ENCODE results near the gene GRID2. TPM values are rescaled to one million over a fixed set of nuclear protein-coding genes. Genes with fewer than 3 reads are reported as not detected.

The GRID2 gene
- total RNA-seq, 1 donor from 2014 or later: not detected

DNA sequence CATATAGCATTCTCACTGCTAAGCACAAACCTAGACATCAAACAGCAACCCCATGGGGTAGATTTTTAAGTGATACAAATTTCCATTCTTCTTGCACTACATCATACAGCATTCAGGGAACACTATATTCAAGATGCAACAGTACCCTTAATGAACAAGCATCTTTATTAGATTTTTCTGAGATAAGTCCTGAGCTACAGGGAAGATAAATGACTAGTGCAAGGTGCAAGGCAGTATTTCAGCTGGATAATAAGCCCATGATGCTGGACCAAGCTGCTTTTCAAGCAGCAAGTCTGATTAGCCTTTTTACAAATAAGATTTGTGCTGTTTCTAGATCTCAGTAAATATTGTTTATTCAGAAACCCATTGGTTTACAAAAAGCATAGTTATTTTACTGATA lies 1332.2 kb downstream of the GRID2 start:
- DNase-seq (ENCODE audit: low read depth): no peak
- TF ChIP-seq, protein P1, sequence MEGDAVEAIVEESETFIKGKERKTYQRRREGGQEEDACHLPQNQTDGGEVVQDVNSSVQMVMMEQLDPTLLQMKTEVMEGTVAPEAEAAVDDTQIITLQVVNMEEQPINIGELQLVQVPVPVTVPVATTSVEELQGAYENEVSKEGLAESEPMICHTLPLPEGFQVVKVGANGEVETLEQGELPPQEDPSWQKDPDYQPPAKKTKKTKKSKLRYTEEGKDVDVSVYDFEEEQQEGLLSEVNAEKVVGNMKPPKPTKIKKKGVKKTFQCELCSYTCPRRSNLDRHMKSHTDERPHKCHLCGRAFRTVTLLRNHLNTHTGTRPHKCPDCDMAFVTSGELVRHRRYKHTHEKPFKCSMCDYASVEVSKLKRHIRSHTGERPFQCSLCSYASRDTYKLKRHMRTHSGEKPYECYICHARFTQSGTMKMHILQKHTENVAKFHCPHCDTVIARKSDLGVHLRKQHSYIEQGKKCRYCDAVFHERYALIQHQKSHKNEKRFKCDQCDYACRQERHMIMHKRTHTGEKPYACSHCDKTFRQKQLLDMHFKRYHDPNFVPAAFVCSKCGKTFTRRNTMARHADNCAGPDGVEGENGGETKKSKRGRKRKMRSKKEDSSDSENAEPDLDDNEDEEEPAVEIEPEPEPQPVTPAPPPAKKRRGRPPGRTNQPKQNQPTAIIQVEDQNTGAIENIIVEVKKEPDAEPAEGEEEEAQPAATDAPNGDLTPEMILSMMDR (conservative IDR thresholded peaks at IDR 0.05; ENCODE audit: low read depth, low read length): no peak
- no peak overlapping the region for H3K4me3 ChIP-seq (ENCODE audit: low read depth, low read length)

GRCh38 chr4:93645120-93645519 lies 1341.4 kb downstream of the GRID2 start:
- no peak for DNase-seq (ENCODE audit: low read depth)
- TF ChIP-seq, protein P1 (conservative IDR thresholded peaks at IDR 0.05; ENCODE audit: low read depth, low read length): no peak
- no peak overlapping the region for H3K4me3 ChIP-seq (ENCODE audit: low read depth, low read length)

DNA sequence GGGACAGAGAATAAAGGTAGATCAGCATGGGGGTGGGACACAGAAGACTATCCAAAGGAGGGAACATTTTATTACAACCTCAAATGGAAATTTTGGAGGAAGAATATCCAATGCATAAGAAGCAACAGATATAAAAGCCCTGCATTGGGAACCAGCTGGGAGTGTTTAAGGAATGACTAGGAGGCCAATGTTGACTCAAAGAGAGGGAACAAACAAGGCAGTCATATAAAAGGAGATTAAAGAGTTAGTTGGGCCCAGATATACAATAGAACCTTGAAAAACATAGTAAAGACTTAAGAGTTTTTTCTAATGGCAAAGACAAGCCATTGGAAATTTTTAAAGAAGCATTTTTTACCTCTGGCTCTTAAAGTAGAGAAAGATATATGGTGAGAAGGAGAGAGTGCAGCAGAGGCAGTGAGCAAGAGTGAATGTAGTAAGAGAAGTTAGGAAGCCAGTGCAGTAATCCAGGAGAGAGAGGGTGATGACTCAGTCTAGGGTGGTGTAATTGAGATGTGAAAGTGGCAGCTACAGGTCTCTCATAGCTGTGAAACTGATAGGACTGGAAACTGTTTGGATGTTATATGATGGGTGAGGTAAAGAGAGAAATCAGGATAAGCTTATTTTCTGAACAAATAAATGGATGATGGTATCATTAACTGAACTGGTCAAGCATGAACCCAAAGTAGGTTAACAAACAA lies 1342.6 kb downstream of the GRID2 start:
- no peak for DNase-seq (ENCODE audit: low read depth)
- TF ChIP-seq, protein P1 (conservative IDR thresholded peaks at IDR 0.05; ENCODE audit: low read depth, low read length): no peak
- no peak overlapping the region for H3K4me3 ChIP-seq (ENCODE audit: low read depth, low read length)

- no peak for DNase-seq (ENCODE audit: low read depth)
- TF ChIP-seq, protein P1 (conservative IDR thresholded peaks at IDR 0.05; ENCODE audit: low read depth, low read length): no peak
- no peak overlapping the region for H3K4me3 ChIP-seq (ENCODE audit: low read depth, low read length)
These were observed 1344.5 kb downstream of the GRID2 start for GRCh38 chr4:93648258-93648657.

GRCh38 chr4:93649828-93650227 lies 1346.1 kb downstream of the GRID2 start:
- TF ChIP-seq, protein P1 (conservative IDR thresholded peaks at IDR 0.05; ENCODE audit: low read depth, low read length): no peak
- no peak overlapping the region for H3K4me3 ChIP-seq (ENCODE audit: low read depth, low read length)
- no peak for DNase-seq (ENCODE audit: low read depth)

DNA sequence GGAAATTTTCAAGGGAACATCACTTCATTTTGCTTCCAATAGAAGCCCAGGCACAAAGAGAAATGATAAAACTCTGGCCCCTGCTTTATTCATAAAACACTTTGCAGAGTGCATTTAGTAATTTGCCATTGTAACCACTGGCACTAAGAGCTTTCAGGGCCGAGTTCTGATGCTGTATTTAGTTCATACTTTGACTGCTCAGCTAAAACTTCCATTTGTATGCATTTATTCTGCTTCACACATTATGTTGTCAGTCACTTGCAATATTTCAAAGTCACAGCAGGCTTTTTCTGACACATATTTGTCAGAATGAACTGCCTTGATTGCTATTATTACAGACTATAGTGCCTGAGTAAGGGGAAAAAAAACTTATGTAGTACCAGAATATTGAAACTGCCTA lies 1350.4 kb downstream of the GRID2 start:
- TF ChIP-seq, protein P1 (conservative IDR thresholded peaks at IDR 0.05; ENCODE audit: low read depth, low read length): no peak
- no peak overlapping the region for H3K4me3 ChIP-seq (ENCODE audit: low read depth, low read length)
- DNase-seq (ENCODE audit: low read depth): no peak

DNA sequence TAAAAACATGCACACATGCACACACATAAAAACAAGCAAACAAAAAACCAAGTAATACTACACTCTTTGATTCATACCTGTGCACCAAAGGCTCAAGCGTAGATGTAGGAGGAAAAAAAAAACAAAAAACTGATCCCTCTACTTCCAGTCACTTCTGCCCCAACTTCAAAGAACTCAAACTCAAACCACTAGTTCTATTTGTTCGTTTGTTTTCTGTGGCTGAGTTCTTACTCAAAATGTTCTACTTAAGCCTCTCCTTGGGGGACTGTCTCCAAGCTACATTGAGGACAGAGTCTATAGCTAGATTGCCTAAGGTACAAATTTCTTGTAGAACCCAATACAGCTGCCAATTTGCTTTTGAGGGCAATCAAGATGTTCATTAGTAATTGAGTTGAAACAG lies 1353.8 kb downstream of the GRID2 start:
- TF ChIP-seq, protein P1 (conservative IDR thresholded peaks at IDR 0.05; ENCODE audit: low read depth, low read length): no peak
- no peak overlapping the region for H3K4me3 ChIP-seq (ENCODE audit: low read depth, low read length)
- no peak for DNase-seq (ENCODE audit: low read depth)

Measured in epithelial cell of proximal tubule (primary cell).